ENCODE data around the gene FRMD7. TPM values are rescaled to one million over a fixed set of nuclear protein-coding genes. Genes with fewer than 3 reads are reported as not detected.
"Not testable (repeated sequence)": the region's sequence is repeated elsewhere in the genome, so short reads cannot be mapped to it uniquely, and the experiment has no call there.

FRMD7 gene
- total and polyA plus RNA-seq, 9 donors, result 0.02 to 0.37 (median 0.32) TPM; not detected in 5

DNA sequence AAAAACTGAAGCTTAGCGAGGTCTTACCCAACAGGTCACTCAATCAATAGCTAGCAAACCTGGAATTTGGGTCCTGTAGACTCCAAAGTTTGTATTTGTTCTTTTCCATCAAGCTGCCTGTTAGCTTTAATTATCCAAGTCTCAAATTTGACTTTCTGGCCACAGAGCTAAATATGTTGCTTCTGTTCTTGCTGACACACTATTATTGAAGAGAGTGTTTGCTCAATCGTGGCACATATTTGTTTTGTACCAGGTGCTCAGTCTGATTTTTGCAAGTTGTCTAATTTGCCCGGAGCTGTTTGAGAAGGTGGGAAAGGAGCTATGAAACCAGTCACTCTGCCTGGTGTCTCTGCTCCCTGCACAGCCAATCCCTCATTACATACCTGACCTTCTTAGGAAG, 41.7 kb upstream of the FRMD7 start:
- intact Hi-C loops (cut with DNase I), result no loop called here
- TF ChIP-seq POLR2A (IDR thresholded peaks at IDR 0.05), result no peak
- TF ChIP-seq, protein P1, sequence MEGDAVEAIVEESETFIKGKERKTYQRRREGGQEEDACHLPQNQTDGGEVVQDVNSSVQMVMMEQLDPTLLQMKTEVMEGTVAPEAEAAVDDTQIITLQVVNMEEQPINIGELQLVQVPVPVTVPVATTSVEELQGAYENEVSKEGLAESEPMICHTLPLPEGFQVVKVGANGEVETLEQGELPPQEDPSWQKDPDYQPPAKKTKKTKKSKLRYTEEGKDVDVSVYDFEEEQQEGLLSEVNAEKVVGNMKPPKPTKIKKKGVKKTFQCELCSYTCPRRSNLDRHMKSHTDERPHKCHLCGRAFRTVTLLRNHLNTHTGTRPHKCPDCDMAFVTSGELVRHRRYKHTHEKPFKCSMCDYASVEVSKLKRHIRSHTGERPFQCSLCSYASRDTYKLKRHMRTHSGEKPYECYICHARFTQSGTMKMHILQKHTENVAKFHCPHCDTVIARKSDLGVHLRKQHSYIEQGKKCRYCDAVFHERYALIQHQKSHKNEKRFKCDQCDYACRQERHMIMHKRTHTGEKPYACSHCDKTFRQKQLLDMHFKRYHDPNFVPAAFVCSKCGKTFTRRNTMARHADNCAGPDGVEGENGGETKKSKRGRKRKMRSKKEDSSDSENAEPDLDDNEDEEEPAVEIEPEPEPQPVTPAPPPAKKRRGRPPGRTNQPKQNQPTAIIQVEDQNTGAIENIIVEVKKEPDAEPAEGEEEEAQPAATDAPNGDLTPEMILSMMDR (IDR thresholded peaks at IDR 0.05), result no peak
- H3K27me3 ChIP-seq, result no peaks in the 10 kb centered on the region
- H3K9me3 ChIP-seq, result no peaks in the 10 kb centered on the region
- no peaks in the 10 kb centered on the region for H3K36me3 ChIP-seq
- 52 to 65% (median 64%) methylated on average over 3 of the region's 3 CpGs for WGBS, 3 donors
- H3K27ac ChIP-seq, result no peak overlapping the region
- DNase-seq, result no peak
- H3K4me1 ChIP-seq (ENCODE audit: insufficient read depth), result no peaks in the 10 kb centered on the region
- no peak overlapping the region for H3K4me3 ChIP-seq

- no peak for TF ChIP-seq EP300 (IDR thresholded peaks at IDR 0.05)
- TF ChIP-seq POLR2A (IDR thresholded peaks at IDR 0.05), result no peak
- TF ChIP-seq, protein P1 (IDR thresholded peaks at IDR 0.05), result no peak
- no peaks in the 10 kb centered on the region for H3K36me3 ChIP-seq
These were observed 37.8 kb upstream of the FRMD7 start for GRCh38 chrX:132165651-132166050.

GRCh38 chrX:132165005-132165404, 37.2 kb upstream of the FRMD7 start:
- Histone ChIP-seq H3K27me3 (no peaks in the 10 kb centered on the region), H3K36me3 (no peaks in the 10 kb centered on the region), H3K4me3 (no peak overlapping the region), H3K9me3 (no peaks in the 10 kb centered on the region), H3K27ac (no peak overlapping the region), H3K4me1 (ENCODE audit: insufficient read depth) (no peaks in the 10 kb centered on the region)
- DNase-seq, result no peak
- intact Hi-C loops (cut with DNase I), result no loop called here
- TF ChIP-seq EP300 (IDR thresholded peaks at IDR 0.05), result no peak
- TF ChIP-seq, protein P1 (IDR thresholded peaks at IDR 0.05), result no peak
- TF ChIP-seq POLR2A (IDR thresholded peaks at IDR 0.05), result no peak

More at GRCh38 chrX:132165651-132166050, 37.8 kb upstream of the FRMD7 start:
- intact Hi-C loops (cut with DNase I), result no loop called here
- Histone ChIP-seq H3K27ac (no peak overlapping the region), H3K4me1 (ENCODE audit: insufficient read depth) (no peaks in the 10 kb centered on the region), H3K27me3 (no peaks in the 10 kb centered on the region), H3K4me3 (no peak overlapping the region), H3K9me3 (no peaks in the 10 kb centered on the region)
- no peak for DNase-seq

GRCh38 chrX:132163094-132163493, 35.3 kb upstream of the FRMD7 start:
- intact Hi-C loops (cut with DNase I); H3K27me3 ChIP-seq; H3K27ac ChIP-seq; DNase-seq; H3K4me3 ChIP-seq; H3K4me1 ChIP-seq (ENCODE audit: insufficient read depth); H3K9me3 ChIP-seq; H3K36me3 ChIP-seq: not testable (repeated sequence)
- 79 to 87% (median 84%) methylated on average over 3 of the region's 3 CpGs for WGBS, 3 donors

DNA sequence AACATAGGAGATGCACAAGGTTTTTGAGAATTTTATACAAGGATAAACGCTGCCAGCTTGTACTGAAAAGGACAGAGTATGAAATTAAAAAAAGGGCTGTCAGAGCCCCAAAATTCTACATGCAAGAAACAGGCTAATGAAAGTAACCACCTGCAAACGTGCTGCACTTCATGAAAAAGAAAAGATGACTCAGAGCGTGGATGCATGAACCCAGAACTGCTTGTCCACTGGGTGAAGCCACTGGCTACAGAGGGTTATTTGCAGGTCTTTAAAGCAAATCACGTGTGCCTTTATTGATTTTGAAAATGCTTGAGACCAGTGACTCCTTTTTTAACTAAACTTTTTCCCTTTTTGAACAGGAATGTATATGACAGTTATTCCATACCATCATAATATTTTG, 25.3 kb upstream of the FRMD7 start:
- H3K27ac ChIP-seq, result no peak overlapping the region
- no peaks in the 10 kb centered on the region for H3K36me3 ChIP-seq
- intact Hi-C loops (cut with DNase I), result no loop called here
- H3K9me3 ChIP-seq, result peaks cover 0 to 4% of the 10 kb centered on the region in 2 donors
- H3K4me1 ChIP-seq (ENCODE audit: insufficient read depth), result no peaks in the 10 kb centered on the region
- DNase-seq, result no peak
- H3K4me3 ChIP-seq, result no peak overlapping the region
- 49 to 58% (median 57%) methylated on average over 4 of the region's 4 CpGs for WGBS, 3 donors
- H3K27me3 ChIP-seq, result no peaks in the 10 kb centered on the region
- TF ChIP-seq EP300 (IDR thresholded peaks at IDR 0.05), result no peak
- TF ChIP-seq POLR2A (IDR thresholded peaks at IDR 0.05), result no peak
- TF ChIP-seq, protein P1 (IDR thresholded peaks at IDR 0.05), result no peak

Measured in ovary (tissue), 9 donors.